ENCODE results near the gene PER1. TPM values are rescaled to one million over a fixed set of nuclear protein-coding genes. Genes with fewer than 3 reads are reported as not detected.

PER1 gene
- total and polyA plus RNA-seq, 2 of the 4 experiments (the other 2 are of a cell fraction): 3.4 to 10.5 TPM

DNA sequence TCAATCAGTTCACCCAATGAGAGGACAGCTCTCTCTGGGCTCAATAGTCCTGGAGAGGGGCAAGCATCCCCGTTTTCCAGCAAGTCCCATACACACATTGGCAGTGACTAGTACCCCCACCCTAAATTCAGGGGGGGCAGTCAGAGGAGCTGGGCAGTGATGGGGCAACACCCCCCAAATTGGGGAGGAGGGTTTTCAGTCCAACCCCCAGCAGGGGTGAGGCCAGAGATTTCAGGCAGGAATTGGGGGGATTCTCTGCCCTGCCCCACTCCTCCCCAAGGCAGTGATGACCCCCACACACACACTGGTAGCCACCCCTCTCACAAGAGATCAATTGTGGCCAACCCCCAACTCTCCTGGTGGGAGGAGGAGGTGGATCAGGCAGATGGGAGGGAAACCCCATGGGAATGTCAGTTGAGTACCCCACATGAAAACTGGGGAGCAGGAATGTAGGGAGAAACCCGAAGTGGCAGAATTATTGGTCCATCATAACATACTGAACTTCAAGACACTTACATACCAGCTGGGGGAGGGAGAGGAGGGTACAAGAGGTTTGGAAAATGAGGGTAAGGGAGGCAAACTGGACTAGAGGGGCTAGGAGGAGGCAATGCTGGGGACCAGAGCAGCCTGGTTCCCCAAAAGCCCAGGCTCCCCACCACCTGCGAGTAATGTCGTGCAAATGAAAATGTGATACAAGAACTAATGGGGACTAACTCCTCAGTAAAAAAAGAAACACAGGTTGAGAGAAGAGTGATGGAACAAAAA is 7.4 kb upstream of the PER1 start:
- H3K9me1 ChIP-seq (ENCODE audit: insufficient read depth, low read length): peaks cover 15% of the 10 kb centered on the region
- dilution Hi-C loops (cut with HindIII; ENCODE audit: low sequenced_read_pairs, unreplicated experiment) (no loop called here), intact Hi-C loops (cut with micrococcal nuclease) (loop anchor here (5.0 kb wide), 1 partner anchor 77 kb away; no protein-coding TSS in a partner anchor), in situ Hi-C loops (cut with MboI; ENCODE audit: low sequenced_read_pairs) (loop anchor here (25.0 kb wide), 1 partner anchor 922 kb away; the partner anchor contains the start of genes DVL2, GABARAP and PHF23)
- H3K56ac ChIP-seq (ENCODE audit: extremely low read depth, insufficient read depth, low read length): no peak overlapping the region
- H4K20me1 ChIP-seq (ENCODE audit: insufficient read depth, low read length): peaks cover 14% of the 10 kb centered on the region
- POLR2A ChIA-PET (ENCODE audit: unreplicated experiment): interaction anchor here (1.1 kb wide), 1 partner anchor 13 kb away, joined by 4 read pairs; no protein-coding TSS in a partner anchor
- H3K4ac ChIP-seq (ENCODE audit: low read depth, low read length): no peak overlapping the region
- no peak overlapping the region for H3K23ac ChIP-seq (ENCODE audit: low read depth, low read length)
- H2BK20ac ChIP-seq (ENCODE audit: low read depth, low read length): no peak overlapping the region
- H2AK9ac ChIP-seq (replicated peaks; ENCODE audit: low read depth, low read length, poor library complexity): no peak overlapping the region
- no peak overlapping the region for H3K4me2 ChIP-seq (ENCODE audit: low read depth, low read length)
- BruUV-seq (replicated peaks): no TSS peak
- no peak overlapping the region for H3K18ac ChIP-seq (ENCODE audit: low read depth, low read length)
- H3K4me1 ChIP-seq (ENCODE audit: control insufficient read depth, insufficient read depth, low read length): peaks cover 29% of the 10 kb centered on the region
- H4K91ac ChIP-seq (ENCODE audit: insufficient read depth, low read depth, low read length): no peak overlapping the region
- H3K14ac ChIP-seq (replicated peaks; ENCODE audit: low read depth, low read length): no peak overlapping the region
- ATAC-seq (ENCODE audit: low read depth) (no peak), DNase-seq (no peak)
- no peak overlapping the region for H2BK120ac ChIP-seq (ENCODE audit: low read depth, low read length)
- no peak overlapping the region for H3K4me3 ChIP-seq (ENCODE audit: insufficient read depth, low read depth, low read length)
- no peak overlapping the region for H3K9ac ChIP-seq (ENCODE audit: low read depth, low read length)
- TF ChIP-seq CEBPB (IDR thresholded peaks at IDR 0.05; ENCODE audit: low read depth, low read length) (no peak), BHLHE40 (IDR thresholded peaks at IDR 0.05; ENCODE audit: low read depth, low read length) (no peak), MXI1 (IDR thresholded peaks at IDR 0.05; ENCODE audit: borderline replicate concordance, low read depth, low read length) (no peak), RAD21 (IDR thresholded peaks at IDR 0.05; ENCODE audit: low read length) (no peak), MAFK (IDR thresholded peaks at IDR 0.05; ENCODE audit: low read depth, low read length) (no peak), FOS (IDR thresholded peaks at IDR 0.05; ENCODE audit: low read depth, low read length) (no peak), SMC3 (IDR thresholded peaks at IDR 0.05; ENCODE audit: low read depth, low read length) (no peak), CHD1 (IDR thresholded peaks at IDR 0.05; ENCODE audit: low read depth, low read length) (no peak), MAZ (IDR thresholded peaks at IDR 0.05; ENCODE audit: borderline replicate concordance, low read depth, low read length) (no peak), NFE2L2 (IDR thresholded peaks at IDR 0.05; ENCODE audit: low read depth, low read length) (no peak), POLR2A (IDR thresholded peaks at IDR 0.05; ENCODE audit: low read depth, low read length) (no peak), RFX5 (IDR thresholded peaks at IDR 0.05; ENCODE audit: low read depth, low read length) (no peak)
- TF ChIP-seq, protein P1, sequence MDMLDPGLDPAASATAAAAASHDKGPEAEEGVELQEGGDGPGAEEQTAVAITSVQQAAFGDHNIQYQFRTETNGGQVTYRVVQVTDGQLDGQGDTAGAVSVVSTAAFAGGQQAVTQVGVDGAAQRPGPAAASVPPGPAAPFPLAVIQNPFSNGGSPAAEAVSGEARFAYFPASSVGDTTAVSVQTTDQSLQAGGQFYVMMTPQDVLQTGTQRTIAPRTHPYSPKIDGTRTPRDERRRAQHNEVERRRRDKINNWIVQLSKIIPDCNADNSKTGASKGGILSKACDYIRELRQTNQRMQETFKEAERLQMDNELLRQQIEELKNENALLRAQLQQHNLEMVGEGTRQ (IDR thresholded peaks at IDR 0.05; ENCODE audit: low read depth, low read length): no peak
- TF ChIP-seq, protein P2, sequence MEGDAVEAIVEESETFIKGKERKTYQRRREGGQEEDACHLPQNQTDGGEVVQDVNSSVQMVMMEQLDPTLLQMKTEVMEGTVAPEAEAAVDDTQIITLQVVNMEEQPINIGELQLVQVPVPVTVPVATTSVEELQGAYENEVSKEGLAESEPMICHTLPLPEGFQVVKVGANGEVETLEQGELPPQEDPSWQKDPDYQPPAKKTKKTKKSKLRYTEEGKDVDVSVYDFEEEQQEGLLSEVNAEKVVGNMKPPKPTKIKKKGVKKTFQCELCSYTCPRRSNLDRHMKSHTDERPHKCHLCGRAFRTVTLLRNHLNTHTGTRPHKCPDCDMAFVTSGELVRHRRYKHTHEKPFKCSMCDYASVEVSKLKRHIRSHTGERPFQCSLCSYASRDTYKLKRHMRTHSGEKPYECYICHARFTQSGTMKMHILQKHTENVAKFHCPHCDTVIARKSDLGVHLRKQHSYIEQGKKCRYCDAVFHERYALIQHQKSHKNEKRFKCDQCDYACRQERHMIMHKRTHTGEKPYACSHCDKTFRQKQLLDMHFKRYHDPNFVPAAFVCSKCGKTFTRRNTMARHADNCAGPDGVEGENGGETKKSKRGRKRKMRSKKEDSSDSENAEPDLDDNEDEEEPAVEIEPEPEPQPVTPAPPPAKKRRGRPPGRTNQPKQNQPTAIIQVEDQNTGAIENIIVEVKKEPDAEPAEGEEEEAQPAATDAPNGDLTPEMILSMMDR (conservative IDR thresholded peaks at IDR 0.05; ENCODE audit: low read depth, low read length): no peak
- peaks cover 15% of the 10 kb centered on the region for H3K36me3 ChIP-seq (ENCODE audit: control insufficient read depth, insufficient read depth, low read length)
- peaks cover 21 to 53% of the 10 kb centered on the region in 2 experiments for H3K79me1 ChIP-seq (ENCODE audit: low read depth in 1 of 2, low read length in 2 of 2)
- H2AK5ac ChIP-seq (ENCODE audit: low read depth, low read length): no peak overlapping the region
- H4K8ac ChIP-seq (ENCODE audit: low read depth in 2 of 2, low read length in 2 of 2): no peak overlapping the region
- no peak overlapping the region for H4K5ac ChIP-seq (ENCODE audit: low read depth, low read length)
- H3K9me3 ChIP-seq (ENCODE audit: control insufficient read depth, insufficient read depth, low read length): no peaks in the 10 kb centered on the region
- H2BK15ac ChIP-seq (ENCODE audit: low read depth, low read length): no peak overlapping the region
- CTCF ChIA-PET: interaction anchor here (1.1 kb wide), 1 partner anchor 21 kb away, joined by 3 read pairs; no protein-coding TSS in a partner anchor
- no peak overlapping the region for H2AFZ ChIP-seq (replicated peaks; ENCODE audit: low read length, poor library complexity)
- H3K27me3 ChIP-seq (ENCODE audit: control insufficient read depth, insufficient read depth, low read length): no peaks in the 10 kb centered on the region
- no CpG with 5 or more reads among the region's 4 CpGs for WGBS, 2 experiments (ENCODE audit: extremely low coverage in 2 of 2, insufficient read length in 1 of 2)
- H3K27ac ChIP-seq (ENCODE audit: insufficient read depth, low read length): no peak overlapping the region
- no peak overlapping the region for H2BK5ac ChIP-seq (ENCODE audit: low read depth, low read length, poor library complexity, severe bottlenecking)

Measured in IMR-90 (cell line).